IPS-18a (cell line): ENCODE measurements around the gene PTPRN2.

Experiments used
- H3K27ac ChIP-seq: one replicate; pipeline ENCODE4 v1.5.1; 2013; ENCODE audit warnings: low read length
- H3K27me3 ChIP-seq: one replicate; pipeline ENCODE4 v1.6.1; 2013; ENCODE audit warnings: mild to moderate bottlenecking, low read length; ENCODE audit not compliant: control insufficient read depth, insufficient read depth
- H3K36me3 ChIP-seq: one replicate; pipeline ENCODE4 v1.6.1; 2013; ENCODE audit warnings: low read depth, low read length; ENCODE audit not compliant: control insufficient read depth
- H3K4me1 ChIP-seq: one replicate; pipeline ENCODE4 v1.6.1; 2013; ENCODE audit warnings: low read depth, low read length; ENCODE audit not compliant: control insufficient read depth
- H3K4me3 ChIP-seq: one replicate; pipeline ENCODE4 v1.5.1; 2013; ENCODE audit warnings: low read length
- H3K9ac ChIP-seq: one replicate; pipeline ENCODE4 v1.6.1; 2013; ENCODE audit warnings: mild to moderate bottlenecking, low read length, moderate library complexity
- H3K9me3 ChIP-seq: one replicate; pipeline ENCODE4 v1.6.1; 2013; ENCODE audit warnings: low read depth, low read length; ENCODE audit not compliant: control insufficient read depth

Gene PTPRN2

GRCh38 chr7:157769086-157769485 lies 818.5 kb downstream of the PTPRN2 start:
- Histone ChIP-seq H3K27me3 (no peaks in the 10 kb centered on the region), H3K9me3 (no peaks in the 10 kb centered on the region), H3K27ac (no peak overlapping the region), H3K4me1 (no peaks in the 10 kb centered on the region), H3K9ac (no peak overlapping the region), H3K36me3 (no peaks in the 10 kb centered on the region), H3K4me3 (no peak overlapping the region)

DNA sequence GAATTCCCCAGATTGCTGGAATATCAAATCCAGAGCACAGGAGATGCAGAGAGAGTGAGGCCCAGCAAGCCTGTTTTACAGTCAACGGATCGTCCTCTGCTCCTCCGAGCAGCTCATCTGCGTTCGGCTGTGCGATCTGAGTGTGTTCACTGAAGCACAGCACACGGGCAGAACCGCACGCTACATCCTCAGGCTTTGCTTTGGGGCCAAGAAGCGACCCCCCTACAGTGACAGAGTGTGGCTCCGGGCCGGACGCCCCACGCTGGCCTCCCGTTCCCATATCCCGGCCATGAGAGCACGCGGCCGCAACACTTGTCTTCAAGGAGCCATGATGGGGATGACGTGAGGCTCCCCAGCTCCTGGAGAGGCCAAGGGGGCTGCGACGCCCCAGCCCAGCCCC lies 819.4 kb downstream of the PTPRN2 start:
- Histone ChIP-seq H3K27ac (no peak overlapping the region), H3K9ac (no peak overlapping the region), H3K9me3 (no peaks in the 10 kb centered on the region), H3K27me3 (no peaks in the 10 kb centered on the region), H3K36me3 (no peaks in the 10 kb centered on the region), H3K4me3 (no peak overlapping the region), H3K4me1 (no peaks in the 10 kb centered on the region)

- no peaks in the 10 kb centered on the region for H3K4me1 ChIP-seq
- H3K4me3 ChIP-seq, result no peak overlapping the region
- H3K36me3 ChIP-seq, result no peaks in the 10 kb centered on the region
- H3K27me3 ChIP-seq, result no peaks in the 10 kb centered on the region
- H3K9me3 ChIP-seq, result no peaks in the 10 kb centered on the region
- H3K9ac ChIP-seq, result no peak overlapping the region
- H3K27ac ChIP-seq, result no peak overlapping the region
Observed at GRCh38 chr7:157767506-157768197, 820.0 kb downstream of the PTPRN2 start.

DNA sequence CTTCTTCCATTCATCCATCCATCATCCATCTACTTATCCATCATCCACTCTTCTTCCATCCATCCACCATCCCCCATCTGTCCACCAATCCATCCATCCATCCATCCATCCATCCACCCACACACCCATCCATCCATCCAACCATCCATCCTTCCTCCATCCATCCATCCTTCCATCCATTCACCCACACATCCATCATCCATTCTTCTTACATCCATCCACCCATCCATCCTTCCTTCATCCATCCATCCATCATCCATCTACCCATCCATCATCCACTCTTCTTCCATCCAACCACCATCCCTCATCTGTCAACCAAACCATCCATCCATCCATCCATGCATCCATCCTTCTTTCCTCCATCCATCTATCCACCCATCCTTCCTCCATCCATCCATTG lies 821.5 kb downstream of the PTPRN2 start:
- Histone ChIP-seq H3K36me3 (no peaks in the 10 kb centered on the region), H3K9ac (no peak overlapping the region), H3K27me3 (no peaks in the 10 kb centered on the region), H3K4me1 (no peaks in the 10 kb centered on the region), H3K27ac (no peak overlapping the region), H3K9me3 (no peaks in the 10 kb centered on the region), H3K4me3 (no peak overlapping the region)

- no peaks in the 10 kb centered on the region for H3K9me3 ChIP-seq
- no peaks in the 10 kb centered on the region for H3K27me3 ChIP-seq
- no peak overlapping the region for H3K27ac ChIP-seq
- H3K4me1 ChIP-seq, result no peaks in the 10 kb centered on the region
- H3K9ac ChIP-seq, result no peak overlapping the region
- no peaks in the 10 kb centered on the region for H3K36me3 ChIP-seq
- no peak overlapping the region for H3K4me3 ChIP-seq
Observed at GRCh38 chr7:157764946-157765537, 822.6 kb downstream of the PTPRN2 start.

- Histone ChIP-seq H3K4me3 (no peak overlapping the region), H3K4me1 (no peaks in the 10 kb centered on the region)
Observed at GRCh38 chr7:157764193-157764592, 823.4 kb downstream of the PTPRN2 start.

DNA sequence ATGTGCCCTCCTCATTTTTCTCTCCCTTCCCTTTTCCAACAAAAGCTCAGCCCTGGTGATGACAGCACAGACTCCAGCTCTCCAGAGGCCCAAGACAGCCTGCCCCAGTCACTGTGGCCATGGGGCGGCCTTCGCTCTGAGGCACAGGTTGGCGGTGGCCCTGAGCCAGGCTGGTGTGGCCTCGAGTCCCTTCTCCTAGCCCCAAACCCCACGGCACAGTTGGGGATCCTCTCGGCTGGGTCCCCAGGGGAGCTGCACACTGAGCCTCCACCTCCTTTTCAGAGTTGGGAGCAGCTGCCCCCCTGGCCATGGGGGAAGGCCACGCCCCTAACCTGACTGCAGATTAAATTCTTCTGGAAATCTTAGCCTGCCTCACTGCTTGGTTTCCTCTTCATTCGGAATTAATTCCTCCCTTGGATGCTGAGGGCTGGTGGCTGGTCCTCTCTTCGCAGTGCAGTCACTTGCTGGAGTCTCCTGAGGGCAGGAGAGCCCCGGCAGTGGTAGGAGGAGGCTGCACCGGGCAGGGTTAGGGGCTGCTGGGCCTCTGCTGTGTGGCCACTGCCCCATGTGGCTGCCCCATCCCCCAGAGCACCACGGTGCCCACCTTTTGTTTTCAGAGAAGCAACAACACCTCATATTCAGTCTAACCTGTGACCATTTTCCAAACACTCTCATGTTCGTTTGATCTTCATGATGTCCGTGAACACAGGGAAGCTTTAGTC lies 824.2 kb downstream of the PTPRN2 start:
- Histone ChIP-seq H3K27me3 (no peaks in the 10 kb centered on the region), H3K9ac (no peak overlapping the region), H3K4me1 (no peaks in the 10 kb centered on the region), H3K36me3 (no peaks in the 10 kb centered on the region), H3K4me3 (no peak overlapping the region), H3K9me3 (no peaks in the 10 kb centered on the region), H3K27ac (no peak overlapping the region)

More at GRCh38 chr7:157764193-157764592, 823.4 kb downstream of the PTPRN2 start:
- Histone ChIP-seq H3K36me3 (no peaks in the 10 kb centered on the region), H3K27me3 (no peaks in the 10 kb centered on the region), H3K9ac (no peak overlapping the region), H3K9me3 (no peaks in the 10 kb centered on the region), H3K27ac (no peak overlapping the region)

DNA sequence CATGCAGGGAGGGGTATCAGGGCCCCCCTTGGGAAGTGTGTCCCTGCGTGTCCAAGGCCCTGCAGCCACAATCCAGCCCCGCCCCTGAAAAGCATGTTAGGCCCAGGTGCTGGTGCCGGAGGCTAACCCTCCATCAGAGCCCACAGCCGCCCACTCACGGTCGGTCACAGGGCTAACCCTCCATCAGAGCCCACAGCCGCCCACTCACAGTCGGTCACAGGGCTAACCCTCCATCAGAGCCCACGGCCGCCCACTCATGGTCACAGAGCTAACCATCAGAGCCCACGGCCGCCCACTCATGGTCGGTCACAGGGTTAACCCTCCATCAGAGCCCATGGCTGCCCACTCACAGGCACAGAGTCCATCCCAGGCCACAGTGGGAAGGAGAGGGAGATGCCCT lies 824.8 kb downstream of the PTPRN2 start:
- no peak overlapping the region for H3K9ac ChIP-seq
- H3K4me1 ChIP-seq, result no peaks in the 10 kb centered on the region
- H3K27me3 ChIP-seq, result no peaks in the 10 kb centered on the region
- H3K4me3 ChIP-seq, result no peak overlapping the region
- H3K27ac ChIP-seq, result no peak overlapping the region
- H3K9me3 ChIP-seq, result no peaks in the 10 kb centered on the region
- no peaks in the 10 kb centered on the region for H3K36me3 ChIP-seq

DNA sequence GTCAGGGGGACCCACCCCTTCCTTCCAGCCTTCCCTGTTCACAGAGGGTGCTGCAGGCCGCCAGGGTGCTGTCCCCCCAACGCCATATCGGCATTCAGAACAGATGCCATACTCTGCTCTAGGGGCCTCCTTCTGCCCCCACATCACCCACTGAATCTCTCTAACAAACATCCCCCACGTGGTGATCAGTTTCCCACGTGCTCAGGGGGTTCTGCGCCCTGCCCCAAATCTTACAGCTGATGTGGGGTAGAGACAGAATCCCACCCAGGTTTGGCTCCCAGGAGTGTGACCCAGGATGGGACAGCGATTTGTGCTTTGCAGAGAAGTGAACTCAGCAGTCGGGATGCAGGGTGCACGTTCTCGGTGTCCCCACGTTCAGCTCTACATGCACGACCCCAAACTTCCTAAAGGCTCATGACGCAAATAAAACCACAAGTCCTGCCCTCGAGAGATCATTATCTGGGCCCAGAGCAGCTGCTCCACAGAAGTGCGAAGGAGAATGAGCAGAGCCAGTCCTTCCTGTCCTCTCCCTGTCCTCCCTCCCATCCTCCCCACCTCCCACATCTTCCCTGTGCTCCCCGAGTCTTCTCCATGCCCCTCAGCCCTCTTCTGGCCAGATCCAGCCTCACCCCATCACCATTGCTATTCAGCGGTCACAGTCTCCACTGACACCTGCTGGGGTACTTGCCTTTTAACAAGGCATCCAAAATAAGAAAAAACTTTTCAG lies 827.5 kb downstream of the PTPRN2 start:
- Histone ChIP-seq H3K4me3 (no peak overlapping the region), H3K27ac (no peak overlapping the region), H3K4me1 (no peaks in the 10 kb centered on the region), H3K27me3 (no peaks in the 10 kb centered on the region), H3K36me3 (no peaks in the 10 kb centered on the region), H3K9me3 (no peaks in the 10 kb centered on the region), H3K9ac (no peak overlapping the region)

GRCh38 chr7:157759246-157759805 lies 828.3 kb downstream of the PTPRN2 start:
- no peaks in the 10 kb centered on the region for H3K27me3 ChIP-seq
- no peaks in the 10 kb centered on the region for H3K4me1 ChIP-seq
- H3K27ac ChIP-seq, result no peak overlapping the region
- H3K36me3 ChIP-seq, result no peaks in the 10 kb centered on the region
- H3K4me3 ChIP-seq, result no peak overlapping the region
- H3K9me3 ChIP-seq, result no peaks in the 10 kb centered on the region
- H3K9ac ChIP-seq, result no peak overlapping the region
